Activated CD4-positive, alpha-beta T cell treated with anti-CD3 and anti-CD28 coated beads, Interleukin-2, Interleukin-4, amounts not matched to agents 100 ng/mL and 50 ng/mL, durations not matched to agents 16 hours and 8 hours (primary cell): ENCODE measurements around the gene FGF12.

Source experiments
- DNase-seq: peaks from one replicate; pipeline ENCODE4 v3.0.0-alpha.2; 2020; ENCODE audit warnings: low spot score

Gene FGF12

GRCh38 chr3:192494174-192494573, 233.2 kb downstream of the FGF12 start:
- no peak for DNase-seq

- no peak for DNase-seq
Observed at GRCh38 chr3:192490720-192491119, 236.6 kb downstream of the FGF12 start.

GRCh38 chr3:192489579-192489978, 237.8 kb downstream of the FGF12 start:
- DNase-seq, result no peak

- no peak for DNase-seq
Observed at GRCh38 chr3:192487033-192487432, 240.3 kb downstream of the FGF12 start.

GRCh38 chr3:192482809-192483208, 244.5 kb downstream of the FGF12 start:
- DNase-seq, result no peak

GRCh38 chr3:192482391-192482790, 244.9 kb downstream of the FGF12 start:
- DNase-seq, result no peak

GRCh38 chr3:192481638-192482037, 245.7 kb downstream of the FGF12 start:
- no peak for DNase-seq

- DNase-seq, result peak; percentile 53
Observed at GRCh38 chr3:192467230-192468140, 259.9 kb downstream of the FGF12 start.

- no peak for DNase-seq
Observed at GRCh38 chr3:192449036-192449435, 278.3 kb downstream of the FGF12 start.

GRCh38 chr3:192445770-192446644, 281.3 kb downstream of the FGF12 start:
- no peak for DNase-seq

- no peak for DNase-seq
Observed at GRCh38 chr3:192444791-192445106, 282.6 kb downstream of the FGF12 start.

GRCh38 chr3:192444096-192444790, 283.1 kb downstream of the FGF12 start:
- peak; percentile 52 for DNase-seq

GRCh38 chr3:192435241-192435640, 292.1 kb downstream of the FGF12 start:
- no peak for DNase-seq

GRCh38 chr3:192434186-192434585, 293.2 kb downstream of the FGF12 start:
- no peak for DNase-seq

- no peak for DNase-seq
Observed at GRCh38 chr3:192433704-192434103, 293.6 kb downstream of the FGF12 start.

GRCh38 chr3:192422997-192423342, 304.4 kb downstream of the FGF12 start:
- DNase-seq, result no peak

- DNase-seq, result no peak
Observed at GRCh38 chr3:192422321-192422996, 304.9 kb downstream of the FGF12 start.

- DNase-seq, result no peak
Observed at GRCh38 chr3:192419312-192419711, 308.0 kb downstream of the FGF12 start.

- DNase-seq, result no peak
Observed at GRCh38 chr3:192417559-192418055, 309.7 kb downstream of the FGF12 start.

- DNase-seq, result no peak
Observed at GRCh38 chr3:192417017-192417416, 310.3 kb downstream of the FGF12 start.

GRCh38 chr3:192413461-192413860, 313.9 kb downstream of the FGF12 start:
- DNase-seq, result no peak

GRCh38 chr3:192410684-192410960, 316.7 kb downstream of the FGF12 start:
- DNase-seq, result no peak
